K562 (cell line): ENCODE data around the gene RDM1. TPM values are rescaled to one million over a fixed set of nuclear protein-coding genes. Genes with fewer than 3 reads are reported as not detected.

Source experiments
- ATAC-seq: fragments of 200-7000 bp; cut with Tn5 transposase; 3 replicates; pipeline ENCODE4 v1.9.1; 2020; ENCODE audit warnings: moderate library complexity
- BruUV-seq: library from RNA; stranded (reverse); fragments of 400-500 nt; replicated peaks from 2 replicates; lab custom pipeline; 2021; lab: Mats Ljungman, UMichigan
- CTCF ChIA-PET: fragments of 300-600 bp; formaldehyde crosslinking; extraction: SDS; loops from one replicate; lab custom pipeline; 2021; ENCODE audit warnings: low intra/inter-chr PET ratio; lab: Yijun Ruan, JAX
- POLR2A ChIA-PET: fragments of 300-600, 350-650 bp; sonication (Branson Sonifier 250); formaldehyde crosslinking; extraction: SDS; loops from one replicate; lab custom pipeline; 2021; ENCODE audit warnings: antibody characterized with exemption, inconsistent platforms; lab: Yijun Ruan, JAX
- DNase-seq, 4 experiments: peaks; one replicate each; pipeline versions ENCODE4 v3.0.0 to v3.0.0-alpha.2; 2011 to 2018; ENCODE audit warnings: low spot score in 3 of 4, mixed read lengths in 3 of 4; ENCODE audit errors: extremely low read depth in 1 of 4
- FAIRE-seq: peaks from 2 replicates; lab custom pipeline; 2011; peaks lifted over from hg19 to GRCh38; lab: Jason Lieb, UNC
- H2AFZ ChIP-seq: 2 replicates; pipeline ENCODE4 v1.6.0; 2011; ENCODE audit warnings: low read depth, low read length, control low read depth, inconsistent platforms
- H3K27ac ChIP-seq: fragments of 200-600 bp; 3 replicates; pipeline ENCODE4 v1.8.0; 2011; ENCODE audit warnings: low read depth, mild to moderate bottlenecking, control low read depth, inconsistent platforms, low read length, moderate library complexity, mixed read lengths; ENCODE audit errors: extremely low read depth
- H3K27me3 ChIP-seq, 2 experiments: fragments of 300-600 bp in 1 of 2; 2 replicates in 1 of 2; 3 replicates in 1 of 2; pipeline versions ENCODE4 v1.6.0 to v1.8.0; 2011; ENCODE audit warnings: inconsistent platforms in 2 of 2, low read length in 2 of 2, mild to moderate bottlenecking in 1 of 2, mixed read lengths in 1 of 2, moderate library complexity in 1 of 2; ENCODE audit not compliant: control insufficient read depth in 2 of 2, insufficient read depth in 2 of 2
- H3K36me3 ChIP-seq: fragments of 300-600 bp; 3 replicates; pipeline ENCODE4 v1.8.0; 2011; ENCODE audit warnings: mild to moderate bottlenecking, low read length, inconsistent platforms; ENCODE audit not compliant: control insufficient read depth, insufficient read depth
- H3K4me1 ChIP-seq, 2 experiments: fragments of 200-600 bp in 1 of 2; replicated peaks in 1 of 2; 2 replicates in 1 of 2; 3 replicates in 1 of 2; pipeline versions ENCODE4 v1.5.1 to v1.8.0; 2011; ENCODE audit warnings: inconsistent platforms in 2 of 2, low read length in 2 of 2, mild to moderate bottlenecking in 1 of 2, mixed read lengths in 1 of 2, moderate library complexity in 1 of 2; ENCODE audit not compliant: control insufficient read depth in 2 of 2, insufficient read depth in 2 of 2
- H3K4me2 ChIP-seq: 2 replicates; pipeline ENCODE4 v1.6.1; 2011; ENCODE audit warnings: low read length, control low read depth, inconsistent platforms, mixed read lengths; ENCODE audit not compliant: insufficient read depth
- H3K4me3 ChIP-seq: fragments of 200-600 bp; sonication (generic), shearing (Covaris generic); 2 replicates; pipeline ENCODE4 v1.5.1; 2016; ENCODE audit warnings: control low read depth, inconsistent platforms
- H3K79me2 ChIP-seq: fragments of 200-600 bp; 3 replicates; pipeline ENCODE4 v1.8.0; 2011; ENCODE audit warnings: low read length, inconsistent platforms; ENCODE audit not compliant: control insufficient read depth, insufficient read depth
- H3K9ac ChIP-seq, 2 experiments: 2 replicates each; pipeline versions ENCODE4 v1.6.0 to v1.6.1; 2011; ENCODE audit warnings: low read depth in 2 of 2, low read length in 2 of 2, control low read depth in 1 of 2, inconsistent platforms in 1 of 2, mild to moderate bottlenecking in 1 of 2, mixed read lengths in 1 of 2; ENCODE audit not compliant: insufficient read depth in 1 of 2
- H3K9me1 ChIP-seq: one replicate; pipeline ENCODE4 v1.6.0; 2011; ENCODE audit warnings: inconsistent platforms, mild to moderate bottlenecking, low read length, moderate library complexity; ENCODE audit not compliant: control insufficient read depth, insufficient read depth
- H3K9me3 ChIP-seq: replicated peaks from 2 replicates; pipeline ENCODE4 v1.5.1; 2011; ENCODE audit warnings: low read depth, low read length, inconsistent platforms; ENCODE audit not compliant: control insufficient read depth, insufficient read depth
- H4K20me1 ChIP-seq: replicated peaks from 2 replicates; pipeline ENCODE4 v1.6.1; 2011; ENCODE audit warnings: low read length, inconsistent platforms, mixed read lengths; ENCODE audit not compliant: control insufficient read depth, insufficient read depth
- EP400 ChIP-seq: fragments of 450-650 bp; IDR thresholded peaks from 2 replicates; pipeline ENCODE4 v1.6.1; 2017; ENCODE audit warnings: antibody characterized with exemption, mild to moderate bottlenecking, moderate library complexity
- ESRRB ChIP-seq: fragments of 250-450 bp; sonication (Bioruptor Pico); IDR thresholded peaks from 2 replicates; pipeline ENCODE4 v1.5.0; 2020; ENCODE audit warnings: mild to moderate bottlenecking, moderate library complexity, borderline replicate concordance
- FOXP1 ChIP-seq: sonication (generic); formaldehyde crosslinking; IDR thresholded peaks from 2 replicates; pipeline ENCODE4 v1.8.0; 2022; ENCODE audit warnings: mild to moderate bottlenecking, missing genetic modification reagents
- GABPB1 ChIP-seq: sonication (generic); formaldehyde crosslinking; IDR thresholded peaks from 2 replicates; pipeline ENCODE4 v1.8.0; 2022; ENCODE audit warnings: mild to moderate bottlenecking, missing genetic modification reagents
- JUND ChIP-seq, 2 experiments: IDR thresholded peaks; 2 replicates in 1 of 2; 3 replicates in 1 of 2; pipeline ENCODE4 v1.6.1; 2011; ENCODE audit warnings: borderline replicate concordance in 2 of 2, low read depth in 2 of 2, low read length in 2 of 2, improper control_type of control experiment in 1 of 2, missing biosample characterization in 1 of 2, missing genetic modification characterization in 1 of 2, missing genetic modification reagents in 1 of 2
- KAT2B ChIP-seq: IDR thresholded peaks from one replicate; pipeline ENCODE4 v1.6.1; 2012; ENCODE audit warnings: low read depth, mild to moderate bottlenecking, control low read depth, inconsistent platforms, low read length, moderate library complexity
- MYNN ChIP-seq, 2 experiments: sonication (generic); formaldehyde crosslinking in 1 of 2; IDR thresholded peaks; 2 replicates each; pipeline versions ENCODE4 v1.5.0 to v1.6.1; 2016 to 2020; ENCODE audit warnings: antibody characterized with exemption in 1 of 2, missing genetic modification reagents in 1 of 2
- PHF20 ChIP-seq: fragments of 450-650 bp; IDR thresholded peaks from 2 replicates; pipeline ENCODE4 v1.6.1; 2018; ENCODE audit not compliant: partially characterized antibody
- POLR3A ChIP-seq: IDR thresholded peaks from 2 replicates; pipeline ENCODE4 v1.6.1; 2011; ENCODE audit warnings: borderline replicate concordance, mild to moderate bottlenecking, moderate library complexity; ENCODE audit not compliant: insufficient read length, insufficient read depth; ENCODE audit errors: extremely low read depth
- SOX6 ChIP-seq: fragments of 450-650 bp; IDR thresholded peaks from 2 replicates; pipeline ENCODE4 v1.6.1; 2014; ENCODE audit warnings: mild to moderate bottlenecking
- ZFPM2 ChIP-seq: fragments of 250-450 bp; sonication (Bioruptor Pico); IDR thresholded peaks from 2 replicates; pipeline ENCODE4 v1.5.1; 2022; ENCODE audit warnings: mild to moderate bottlenecking
- WGBS: fragments of 100-300 bp; shearing (Covaris generic); methylation state at CpG from one replicate; pipeline ENCODE4 v1.1.6; 2016; ENCODE audit warnings: low coverage, mixed read lengths; ENCODE audit not compliant: insufficient coverage; ENCODE audit errors: missing lambda C conversion rate; 5-methylcytosine and 5-hydroxymethylcytosine counted together
- in situ Hi-C: fragments of 300-500 bp; cut with MboI; formaldehyde crosslinking; loops from 4 replicates; pipeline ENCODE4 v1.15.0; 2018; ENCODE audit warnings: inconsistent platforms, mixed read lengths
- intact Hi-C: fragments of 100-400 bp; cut with micrococcal nuclease; formaldehyde crosslinking; loops from 2 replicates; pipeline ENCODE4 v1.14.2; 2022
- polyA plus RNA-seq, 8 experiments: library from polyadenylated mRNA; depleted of rRNA in 4 of 8; stranded (reverse) in 5 of 8; unstranded in 3 of 8; fragments of >200 nt; fragmentation: Nextera tagmentation in 2 of 8; fragmentation: Illumina TruSeq in 1 of 8; extraction: Ambion mirVana in 2 of 8; extraction: Trizol in 1 of 8; gene quantifications; 2 replicates each; pipeline versions ENCODE4 v1.2.1 to v1.2.3, GENCODE V29; 2011 to 2014; ENCODE audit warnings: inconsistent platforms in 1 of 8, missing spikeins in 1 of 8
- total RNA-seq, 7 experiments: library from RNA; depleted of rRNA in 6 of 7; stranded (reverse); fragments of >200 nt in 6 of 7; fragmentation: Illumina TruSeq in 2 of 7; extraction: Trizol in 2 of 7; gene quantifications; 2 replicates each; pipeline versions ENCODE4 v1.2.1 to v1.2.3, GENCODE V29; 2011 to 2021; ENCODE audit warnings: low replicate concordance in 1 of 7
- TF ChIP-seq, protein P1 (sequence below): fragments of 250-450 bp; sonication (Bioruptor Pico); IDR thresholded peaks from 2 replicates; pipeline ENCODE4 v1.5.0; 2021
- TF ChIP-seq, protein P2 (sequence below): fragments of 200-800 bp; sonication (Bioruptor generic); IDR thresholded peaks from 2 replicates; pipeline ENCODE4 v1.6.1; 2017; ENCODE audit warnings: missing genetic modification characterization, missing compliant biosample characterization

RDM1 gene
- total and polyA plus RNA-seq, 9 of the 15 experiments (the other 6 are each of a cell fraction or from before 2014, with no cell fraction given): 2.5 to 11.2 (median 5.4) TPM

DNA sequence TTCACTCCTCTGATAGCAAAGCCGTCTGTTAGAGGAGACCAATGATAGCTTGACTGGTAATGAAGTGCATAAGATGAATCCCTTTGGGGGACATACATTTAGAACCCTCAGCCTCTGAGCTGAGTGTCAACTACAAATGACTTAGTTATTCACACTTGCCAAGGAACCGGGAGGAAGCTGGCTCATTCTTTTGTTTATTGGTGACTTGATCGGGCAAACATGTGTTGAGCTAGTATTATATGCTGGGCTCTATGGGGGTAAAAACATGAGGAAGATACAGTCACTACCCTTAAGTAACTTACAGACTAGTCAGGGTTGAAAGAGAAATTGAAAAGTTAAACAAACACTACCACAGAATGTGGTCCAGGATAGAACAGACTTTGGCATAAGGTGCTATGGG lies 47.8 kb upstream of the RDM1 start:
- CTCF ChIA-PET: no interaction called here
- H2AFZ ChIP-seq: no peak overlapping the region
- in situ Hi-C loops: no loop called here

More for the DNA sequence above, 47.8 kb upstream of the RDM1 start:
- Histone ChIP-seq H3K27me3 (peaks cover 14 to 43% of the 10 kb centered on the region in 2 experiments; a peak in 4 of 5 replicates), H3K4me3 (no peak overlapping the region), H3K36me3 (no peaks in the 10 kb centered on the region), H3K9me3 (no peaks in the 10 kb centered on the region), H3K27ac (no peak overlapping the region), H3K4me1 (no peaks in the 10 kb centered on the region), H3K4me2 (no peak overlapping the region), H3K79me2 (no peaks in the 10 kb centered on the region), H4K20me1 (no peaks in the 10 kb centered on the region; the same call in 1 of the 2 replicates), H3K9ac (no peak overlapping the region), H3K9me1 (no peaks in the 10 kb centered on the region)
- DNase-seq (no peak), ATAC-seq (no peak), FAIRE-seq (no peak)
- WGBS: 6% methylated on average over 3 of the region's 3 CpGs
- intact Hi-C loops: no loop called here
- POLR2A ChIA-PET: interaction anchor here (0.5 kb wide), 1 partner anchor 30 kb away, joined by 3 read pairs; no protein-coding TSS in a partner anchor
- BruUV-seq: no TSS peak
- TF ChIP-seq ESRRB (CRISPR knock-in tag) (no peak), JUND (IDR thresholded peaks at IDR 0.05; ENCODE audit: borderline replicate concordance, low read depth, low read length) (no peak), JUND (tag; IDR thresholded peaks at IDR 0.05; ENCODE audit: borderline replicate concordance, low read depth, low read length) (no peak), KAT2B (no peak), POLR3A (no peak), FOXP1 (no peak), SOX6 (no peak), ZFPM2 (CRISPR knock-in tag) (no peak), EP400 (no peak), MYNN (IDR thresholded peaks at IDR 0.05) (no peak), MYNN (CRISPR knock-in tag; IDR thresholded peaks at IDR 0.05) (no peak), GABPB1 (CRISPR knock-in tag) (no peak), PHF20 (no peak)
- TF ChIP-seq, protein P1, sequence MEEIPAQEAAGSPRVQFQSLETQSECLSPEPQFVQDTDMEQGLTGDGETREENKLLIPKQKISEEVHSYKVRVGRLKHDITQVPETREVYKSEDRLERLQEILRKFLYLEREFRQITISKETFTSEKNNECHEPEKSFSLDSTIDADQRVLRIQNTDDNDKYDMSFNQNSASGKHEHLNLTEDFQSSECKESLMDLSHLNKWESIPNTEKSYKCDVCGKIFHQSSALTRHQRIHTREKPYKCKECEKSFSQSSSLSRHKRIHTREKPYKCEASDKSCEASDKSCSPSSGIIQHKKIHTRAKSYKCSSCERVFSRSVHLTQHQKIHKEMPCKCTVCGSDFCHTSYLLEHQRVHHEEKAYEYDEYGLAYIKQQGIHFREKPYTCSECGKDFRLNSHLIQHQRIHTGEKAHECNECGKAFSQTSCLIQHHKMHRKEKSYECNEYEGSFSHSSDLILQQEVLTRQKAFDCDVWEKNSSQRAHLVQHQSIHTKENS (CRISPR knock-in tag): no peak
- TF ChIP-seq, protein P2, sequence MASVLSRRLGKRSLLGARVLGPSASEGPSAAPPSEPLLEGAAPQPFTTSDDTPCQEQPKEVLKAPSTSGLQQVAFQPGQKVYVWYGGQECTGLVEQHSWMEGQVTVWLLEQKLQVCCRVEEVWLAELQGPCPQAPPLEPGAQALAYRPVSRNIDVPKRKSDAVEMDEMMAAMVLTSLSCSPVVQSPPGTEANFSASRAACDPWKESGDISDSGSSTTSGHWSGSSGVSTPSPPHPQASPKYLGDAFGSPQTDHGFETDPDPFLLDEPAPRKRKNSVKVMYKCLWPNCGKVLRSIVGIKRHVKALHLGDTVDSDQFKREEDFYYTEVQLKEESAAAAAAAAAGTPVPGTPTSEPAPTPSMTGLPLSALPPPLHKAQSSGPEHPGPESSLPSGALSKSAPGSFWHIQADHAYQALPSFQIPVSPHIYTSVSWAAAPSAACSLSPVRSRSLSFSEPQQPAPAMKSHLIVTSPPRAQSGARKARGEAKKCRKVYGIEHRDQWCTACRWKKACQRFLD (CRISPR knock-in tag): no peak
